NK-92 treated with Interleukin-12 subunit alpha and Interleukin-12 subunit beta, amount 100 ng/mL, for 24 hours (cell line): ENCODE data around the gene CAPZA2.
A peak's percentile ranks its signal among the peaks of the same experiment; 100 is the strongest.
"Not testable (repeated sequence)": the region's sequence is repeated elsewhere in the genome, so short reads cannot be mapped to it uniquely, and the experiment has no call there.

Experiments
- DNase-seq: peaks from one replicate; lab custom pipeline; 2025; lab: John Stamatoyannopoulos, UW

The CAPZA2 gene

GRCh38 chr7:116862234-116862950, at the start of gene CAPZA2:
TSS of gene CAPZA2 (plus strand) at chr7:116862587. CDS start at chr7:116862612, 25 bp downstream.
- peak; percentile 94 for DNase-seq

DNA sequence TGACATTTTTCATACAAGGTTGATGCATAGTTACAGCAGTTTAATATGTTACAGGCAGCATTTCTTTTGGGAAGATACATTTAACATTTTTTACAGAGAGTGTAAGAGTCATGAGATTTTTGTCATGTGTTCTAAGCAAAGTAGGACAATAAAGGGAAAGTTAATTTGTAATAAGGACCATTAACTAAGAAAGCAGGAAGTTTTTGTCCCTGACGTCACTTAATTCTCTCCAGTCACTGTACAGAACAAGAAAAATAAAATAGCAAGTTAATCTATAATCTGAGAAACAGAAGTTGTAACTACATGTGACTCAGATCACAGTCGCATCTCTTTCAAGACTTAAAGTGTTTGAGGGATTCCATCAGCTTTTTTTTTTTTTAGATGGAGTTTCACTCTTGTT, 49.5 kb upstream of the CAPZA2 start:
- DNase-seq: no peak

- DNase-seq: not testable (repeated sequence)
Measured at GRCh38 chr7:116813371-116813770, 49.0 kb upstream of the CAPZA2 start.

GRCh38 chr7:116815041-116815440, 47.3 kb upstream of the CAPZA2 start:
- DNase-seq: no peak

GRCh38 chr7:116820149-116820548, 42.2 kb upstream of the CAPZA2 start:
- no peak for DNase-seq

DNA sequence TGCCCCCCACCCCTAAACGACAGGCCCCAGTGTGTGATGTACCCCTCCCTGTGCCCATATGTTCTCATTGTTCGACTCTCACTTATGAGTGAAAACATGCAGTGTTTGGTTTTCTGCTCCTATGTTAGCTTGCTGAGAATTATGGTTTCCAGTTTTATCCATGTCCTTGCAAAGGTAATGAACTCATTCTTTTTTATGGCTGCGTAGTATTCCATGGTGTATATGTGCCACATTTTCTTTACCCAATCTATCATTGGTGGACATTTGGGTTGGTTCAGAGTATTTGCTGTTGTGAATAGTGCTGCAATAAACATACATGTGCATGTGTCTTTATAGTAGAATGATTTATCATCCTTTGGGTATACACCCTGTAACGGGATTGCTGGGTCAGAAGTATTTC, 40.7 kb upstream of the CAPZA2 start:
- not testable (repeated sequence) for DNase-seq

GRCh38 chr7:116824449-116824848, 37.9 kb upstream of the CAPZA2 start:
- no peak for DNase-seq

DNA sequence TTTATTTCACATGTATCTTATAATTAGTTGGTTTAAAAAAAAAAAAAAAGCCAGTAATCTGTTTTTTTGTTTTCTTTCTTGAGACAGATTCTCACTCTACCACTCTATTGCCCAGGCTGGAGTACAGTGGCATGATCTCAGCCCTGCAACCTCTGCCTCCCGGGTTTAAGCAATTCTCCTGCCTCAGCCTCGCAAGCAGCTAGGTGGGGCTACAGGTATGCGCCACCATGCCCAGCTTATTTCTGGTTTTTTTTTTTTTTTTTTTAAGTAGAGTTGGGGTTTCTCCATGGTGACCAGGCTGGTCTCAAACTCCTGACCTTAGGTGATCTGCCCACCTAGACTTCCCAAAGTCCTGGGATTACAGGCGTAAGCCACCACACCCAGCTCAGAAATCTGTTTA, 34.1 kb upstream of the CAPZA2 start:
- DNase-seq: no peak

GRCh38 chr7:116829041-116829440, 33.3 kb upstream of the CAPZA2 start:
- DNase-seq: no peak

- no peak for DNase-seq
Measured at GRCh38 chr7:116829493-116829892, 32.9 kb upstream of the CAPZA2 start.

DNA sequence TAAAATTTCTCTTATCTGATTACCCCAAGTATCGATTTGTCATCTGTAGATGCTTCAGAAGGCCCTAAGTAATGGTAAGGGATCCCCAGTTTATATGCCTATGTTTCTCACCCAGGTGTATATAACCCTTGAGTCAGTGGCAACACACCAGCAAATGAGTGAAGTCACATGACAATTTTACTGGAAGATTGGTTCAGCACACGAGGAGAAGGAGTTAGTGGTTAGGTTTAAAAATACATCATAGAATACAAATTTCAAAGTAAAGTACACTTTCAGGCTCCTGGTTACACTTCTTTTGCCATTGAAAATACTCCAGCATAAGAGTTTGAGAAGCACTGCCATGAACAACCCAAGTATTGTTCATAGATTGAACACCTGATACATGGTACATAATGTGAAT, 29.7 kb upstream of the CAPZA2 start:
- no peak for DNase-seq

GRCh38 chr7:116834815-116835504, 27.4 kb upstream of the CAPZA2 start:
- no peak for DNase-seq

DNA sequence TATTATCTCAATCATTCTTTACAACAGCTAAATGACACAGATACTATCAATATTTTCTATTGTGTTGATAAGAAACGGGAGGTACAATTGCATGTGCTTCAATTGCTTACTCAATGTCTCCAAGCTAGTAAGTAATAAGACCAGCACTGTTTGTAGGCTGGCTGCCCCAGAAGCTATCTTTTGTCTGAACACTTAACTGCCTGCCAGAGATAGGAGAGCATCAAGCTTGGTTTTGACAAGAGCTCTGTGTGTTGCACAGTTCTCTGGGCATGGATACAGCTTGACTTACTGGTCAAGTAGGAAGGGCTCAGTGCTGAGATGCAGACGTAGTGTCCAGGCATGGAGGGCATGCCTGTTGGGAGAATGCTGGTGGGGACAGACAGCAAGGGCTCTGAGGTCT, 26.3 kb upstream of the CAPZA2 start:
- DNase-seq: no peak

DNA sequence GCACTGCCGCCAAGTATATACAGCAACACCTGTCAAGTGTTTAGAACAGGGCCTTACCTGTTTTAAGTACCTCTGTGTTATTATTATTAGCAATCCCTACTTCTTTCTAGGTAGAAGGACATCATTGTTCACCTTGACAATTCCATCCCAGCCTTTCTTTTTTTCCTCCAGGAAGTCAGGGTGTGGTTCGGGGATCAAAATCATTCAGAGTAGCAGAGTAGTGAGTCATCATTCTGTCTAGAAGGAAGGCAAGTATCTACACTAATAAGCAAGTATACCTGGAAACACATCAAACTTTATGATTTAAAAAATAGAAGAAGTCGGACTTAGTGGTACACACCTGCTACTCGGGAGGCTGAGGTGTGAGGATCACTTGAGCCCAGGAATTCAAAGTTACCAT, 25.5 kb upstream of the CAPZA2 start:
- DNase-seq: no peak

GRCh38 chr7:116837586-116837985, 24.8 kb upstream of the CAPZA2 start:
- no peak for DNase-seq

- DNase-seq: no peak
Measured at GRCh38 chr7:116840256-116840655, 22.1 kb upstream of the CAPZA2 start.

DNA sequence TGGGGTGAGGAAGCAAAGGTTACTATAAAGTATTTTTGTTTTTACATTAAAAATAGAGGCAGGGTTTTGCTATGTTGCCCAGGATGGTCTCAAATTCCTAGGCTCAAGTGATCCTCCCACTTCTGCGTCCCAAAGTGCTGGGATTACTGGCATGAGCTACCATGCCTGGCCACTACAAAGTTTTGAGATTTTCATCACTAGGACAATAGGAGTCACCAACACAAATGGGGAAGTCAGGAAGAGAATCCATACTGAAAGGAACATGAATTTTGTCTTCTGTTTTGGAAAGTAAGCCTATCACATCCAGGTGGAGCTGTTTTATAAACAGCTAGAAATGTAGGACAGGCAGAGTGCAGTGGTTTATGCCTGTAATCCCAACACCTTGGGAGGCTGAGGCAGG, 20.0 kb upstream of the CAPZA2 start:
- DNase-seq: no peak

- DNase-seq: no peak
Measured at GRCh38 chr7:116843378-116843777, 19.0 kb upstream of the CAPZA2 start.

DNA sequence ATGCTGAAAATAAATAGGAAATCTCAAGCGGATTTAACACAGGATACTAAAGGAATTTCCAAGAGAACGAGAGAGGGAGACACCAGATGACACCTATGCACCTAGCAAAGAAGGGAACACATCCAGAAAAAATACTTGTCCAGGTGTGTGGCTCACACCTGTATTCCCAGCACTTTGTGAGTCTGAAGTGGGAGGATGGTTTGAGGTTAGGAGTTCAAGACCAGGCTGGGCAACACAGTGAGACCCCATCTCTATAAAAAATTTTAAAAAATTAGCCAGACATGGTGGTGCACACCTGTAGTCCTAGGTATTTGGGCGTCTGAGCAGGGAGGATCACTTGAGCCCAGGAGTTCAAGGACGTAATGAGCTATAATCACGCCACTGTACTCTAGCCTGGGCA, 11.2 kb upstream of the CAPZA2 start:
- DNase-seq: no peak

GRCh38 chr7:116851671-116852070, 10.7 kb upstream of the CAPZA2 start:
- DNase-seq: no peak

- no peak for DNase-seq
Measured at GRCh38 chr7:116854132-116854531, 8.3 kb upstream of the CAPZA2 start.

- DNase-seq: no peak
Measured at GRCh38 chr7:116857052-116857451, 5.3 kb upstream of the CAPZA2 start.

DNA sequence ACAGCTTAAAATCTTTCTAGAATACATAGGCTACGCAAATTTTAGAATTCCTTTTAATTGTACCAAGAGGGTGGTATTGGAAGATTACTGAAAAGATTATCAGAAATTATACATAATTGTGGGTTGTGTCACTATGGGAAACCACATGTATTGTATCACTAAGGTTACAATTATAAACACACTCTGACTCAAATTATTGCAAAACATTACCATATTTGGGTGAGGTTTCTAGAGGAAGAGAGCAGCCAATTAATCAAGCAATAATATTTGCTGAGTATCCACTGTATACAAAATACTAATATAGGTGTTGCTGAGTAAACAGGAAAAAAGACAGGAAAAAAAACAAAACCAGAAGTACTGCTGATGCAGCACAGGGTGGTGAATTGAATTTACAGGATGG, 3.1 kb upstream of the CAPZA2 start:
- DNase-seq: no peak

DNA sequence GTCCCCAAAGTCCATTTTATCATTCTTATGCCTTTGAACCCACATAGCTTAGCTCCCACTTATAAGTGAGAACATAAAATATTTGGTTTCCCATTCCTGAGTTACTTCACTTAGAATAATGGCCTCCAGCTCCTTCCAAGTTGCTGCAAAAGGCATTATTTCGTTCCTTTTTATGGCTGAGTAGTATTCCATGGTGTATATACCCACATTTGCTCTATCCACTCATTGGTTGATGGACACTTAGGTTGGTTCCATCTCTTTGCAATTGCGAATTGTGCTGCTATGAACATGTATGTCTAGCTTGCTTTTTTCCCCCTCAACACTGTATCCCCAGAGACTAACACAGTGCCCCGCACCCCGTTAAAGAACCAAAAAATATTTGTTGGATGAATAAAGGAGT, 670 bp upstream of the CAPZA2 start:
- no peak for DNase-seq
